Neural progenitor cell (in vitro differentiated cells): ENCODE results near the gene FRMD5.

Source experiments
- CTCF ChIP-seq: fragments of 200-600 bp; sonication (generic); IDR thresholded peaks from 2 replicates; pipeline ENCODE4 v1.5.1; 2017; ENCODE audit warnings: antibody characterized with exemption, mild to moderate bottlenecking
- EZH2 ChIP-seq: fragments of 200-600 bp; sonication (generic); IDR thresholded peaks from 2 replicates; pipeline ENCODE4 v1.6.1; 2017; ENCODE audit warnings: antibody characterized with exemption, mild to moderate bottlenecking, moderate library complexity

DNA sequence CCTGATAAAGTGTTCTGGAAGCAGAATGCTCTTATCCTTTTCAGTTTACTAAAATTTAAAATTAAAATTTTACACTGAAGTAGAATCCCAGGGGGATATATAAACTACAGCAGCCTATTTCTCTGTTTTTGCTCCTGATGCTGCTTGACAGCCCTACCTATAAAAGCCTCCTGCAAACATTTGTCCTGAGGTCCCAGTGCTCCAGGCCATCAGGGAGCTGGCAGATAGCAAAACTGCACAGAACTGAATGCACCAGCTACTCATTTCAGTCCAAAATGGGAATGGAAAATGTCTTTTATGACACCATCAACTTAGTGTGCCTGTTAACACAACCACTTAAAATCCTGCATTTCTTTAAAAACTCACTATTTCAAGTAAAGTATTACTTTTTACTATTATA, 50.1 kb downstream of the FRMD5 start:
- TF ChIP-seq CTCF, result no peak
- no peak for TF ChIP-seq EZH2
